Liver (tissue), 9 donors: ENCODE measurements around the gene ODF2. TPM values are rescaled to one million over a fixed set of nuclear protein-coding genes. Genes with fewer than 3 reads are reported as not detected.

ENCODE experiments used
- DNase-seq: peaks from one replicate; pipeline ENCODE4 v3.0.0-alpha.2; 2017; ENCODE audit warnings: low spot score
- H3K27ac ChIP-seq, 2 donors: one replicate each; pipeline ENCODE4 v1.7.0; 2013; ENCODE audit warnings: inconsistent platforms in 2 of 2, low read length in 2 of 2, control low read depth in 1 of 2, low read depth in 1 of 2, mild to moderate bottlenecking in 1 of 2
- H3K27me3 ChIP-seq, 4 donors: one replicate each; pipeline versions ENCODE4 v1.6.1 to v1.7.0; 2013; ENCODE audit warnings: low read length in 3 of 4, inconsistent platforms in 1 of 4, mild to moderate bottlenecking in 1 of 4, moderate library complexity in 1 of 4; ENCODE audit not compliant: control insufficient read depth in 4 of 4, insufficient read depth in 4 of 4
- H3K36me3 ChIP-seq, 4 donors: one replicate each; pipeline versions ENCODE4 v1.6.1 to v1.7.0; 2013; ENCODE audit warnings: low read length in 3 of 4, mild to moderate bottlenecking in 3 of 4, low read depth in 1 of 4, moderate library complexity in 1 of 4; ENCODE audit not compliant: control insufficient read depth in 4 of 4, insufficient read depth in 3 of 4
- H3K4me1 ChIP-seq, 4 donors: one replicate each; pipeline versions ENCODE4 v1.6.1 to v1.7.0; 2013; ENCODE audit warnings: low read length in 3 of 4, mild to moderate bottlenecking in 3 of 4, moderate library complexity in 1 of 4; ENCODE audit not compliant: control insufficient read depth in 4 of 4, insufficient read depth in 4 of 4
- H3K4me3 ChIP-seq, 3 donors: one replicate each; pipeline versions ENCODE4 v1.6.1 to v1.7.0; 2013; ENCODE audit warnings: low read length in 3 of 3, control low read depth in 1 of 3, low read depth in 1 of 3, mild to moderate bottlenecking in 1 of 3
- H3K9ac ChIP-seq, 2 donors: one replicate each; pipeline ENCODE4 v1.7.0; 2013; ENCODE audit warnings: low read length in 2 of 2, mild to moderate bottlenecking in 2 of 2, moderate library complexity in 2 of 2, control low read depth in 1 of 2, low read depth in 1 of 2
- H3K9me3 ChIP-seq, 4 donors: one replicate each; pipeline versions ENCODE4 v1.6.1 to v1.7.0; 2013; ENCODE audit warnings: low read length in 3 of 4; ENCODE audit not compliant: control insufficient read depth in 4 of 4
- EGR1 ChIP-seq, 2 donors: IDR thresholded peaks; 2 replicates each; pipeline ENCODE4 v1.6.1; 2016 to 2018; ENCODE audit warnings: antibody characterized with exemption in 2 of 2, low read depth in 2 of 2
- FOXA1 ChIP-seq: IDR thresholded peaks from 2 replicates; pipeline ENCODE4 v1.6.1; 2016; ENCODE audit warnings: antibody characterized with exemption
- FOXA2 ChIP-seq: IDR thresholded peaks from 2 replicates; pipeline ENCODE4 v1.6.1; 2016; ENCODE audit warnings: antibody characterized with exemption
- GABPA ChIP-seq, 2 donors: IDR thresholded peaks in 1 of 2; conservative IDR thresholded peaks in 1 of 2; 2 replicates each; pipeline ENCODE4 v1.6.1; 2016; ENCODE audit warnings: antibody characterized with exemption in 2 of 2, mild to moderate bottlenecking in 1 of 2, moderate library complexity in 1 of 2
- HNF4A ChIP-seq, 2 donors: conservative IDR thresholded peaks; 2 replicates each; pipeline ENCODE4 v1.6.1; 2016; ENCODE audit warnings: antibody characterized with exemption in 2 of 2, mild to moderate bottlenecking in 2 of 2
- HNF4G ChIP-seq: IDR thresholded peaks from 2 replicates; pipeline ENCODE4 v1.6.1; 2016; ENCODE audit warnings: antibody characterized with exemption
- JUND ChIP-seq, 2 donors: IDR thresholded peaks; 2 replicates each; pipeline ENCODE4 v1.6.1; 2016; ENCODE audit warnings: antibody characterized with exemption in 2 of 2
- NR2F2 ChIP-seq: IDR thresholded peaks from 2 replicates; pipeline ENCODE4 v1.6.1; 2016; ENCODE audit warnings: antibody characterized with exemption
- RAD21 ChIP-seq, 2 donors: IDR thresholded peaks; 2 replicates each; pipeline ENCODE4 v1.6.1; 2016; ENCODE audit warnings: antibody characterized with exemption in 2 of 2, mild to moderate bottlenecking in 2 of 2
- RXRA ChIP-seq, 2 donors: IDR thresholded peaks; 2 replicates each; pipeline ENCODE4 v1.6.1; 2017 to 2018; ENCODE audit warnings: antibody characterized with exemption in 2 of 2, mild to moderate bottlenecking in 1 of 2
- SP1 ChIP-seq: IDR thresholded peaks from 2 replicates; pipeline ENCODE4 v1.6.1; 2018; ENCODE audit warnings: antibody characterized with exemption, mild to moderate bottlenecking
- TAF1 ChIP-seq: conservative IDR thresholded peaks from 2 replicates; pipeline ENCODE4 v1.6.1; 2016; ENCODE audit warnings: antibody characterized with exemption, mild to moderate bottlenecking
- YY1 ChIP-seq: IDR thresholded peaks from 2 replicates; pipeline ENCODE4 v1.6.1; 2016; ENCODE audit warnings: antibody characterized with exemption, mild to moderate bottlenecking
- whole genome bisulfite sequencing: extraction: QIAGEN DNeasy Blood & Tissue Kit; methylation state at CpG from one replicate; pipeline ENCODE4 v1.1.7; 2013; 5-methylcytosine and 5-hydroxymethylcytosine counted together
- polyA plus RNA-seq, 2 donors: library from polyadenylated mRNA; stranded (reverse) in 1 of 2; unstranded in 1 of 2; fragments of 200-250 nt in 1 of 2; fragments of >200 nt in 1 of 2; fragmentation: Nextera tagmentation in 1 of 2; extraction: Ambion mirVana in 1 of 2; gene quantifications; one replicate each; pipeline versions ENCODE4 v1.2.1 to v1.2.3, GENCODE V29; 2013 to 2015
- total RNA-seq, 2 donors: library from RNA; depleted of rRNA; stranded (reverse); fragments of >200 nt; gene quantifications; one replicate each; pipeline ENCODE4 v1.2.3, GENCODE V29; 2014
- TF ChIP-seq, protein P1 (sequence below): fragments of 150-350 bp; IDR thresholded peaks from 2 replicates; pipeline ENCODE4 v1.5.1; 2017; ENCODE audit warnings: improper control_type of control experiment, low read depth, low read length; ENCODE audit not compliant: missing input control
- TF ChIP-seq, protein P2 (sequence below): IDR thresholded peaks from 2 replicates; pipeline ENCODE4 v1.6.1; 2016; ENCODE audit warnings: antibody characterized with exemption
- TF ChIP-seq, protein P3 (sequence below): IDR thresholded peaks from 2 replicates; pipeline ENCODE4 v1.6.1; 2016; ENCODE audit warnings: antibody characterized with exemption
- TF ChIP-seq, protein P4 (sequence below): IDR thresholded peaks from 2 replicates; pipeline ENCODE4 v1.6.1; 2016; ENCODE audit warnings: antibody characterized with exemption, mild to moderate bottlenecking
- TF ChIP-seq, protein P5 (sequence below): IDR thresholded peaks from 2 replicates; pipeline ENCODE4 v1.6.1; 2016; ENCODE audit warnings: antibody characterized with exemption
- donor health status: healthy.
- donor health status: healthy.
- donor health status: healthy.
- donor health status: healthy.
- donor health status: healthy.

Gene ODF2
- total and polyA plus RNA-seq, 4 donors, result 5.7 to 21.8 (median 16.7) TPM

DNA sequence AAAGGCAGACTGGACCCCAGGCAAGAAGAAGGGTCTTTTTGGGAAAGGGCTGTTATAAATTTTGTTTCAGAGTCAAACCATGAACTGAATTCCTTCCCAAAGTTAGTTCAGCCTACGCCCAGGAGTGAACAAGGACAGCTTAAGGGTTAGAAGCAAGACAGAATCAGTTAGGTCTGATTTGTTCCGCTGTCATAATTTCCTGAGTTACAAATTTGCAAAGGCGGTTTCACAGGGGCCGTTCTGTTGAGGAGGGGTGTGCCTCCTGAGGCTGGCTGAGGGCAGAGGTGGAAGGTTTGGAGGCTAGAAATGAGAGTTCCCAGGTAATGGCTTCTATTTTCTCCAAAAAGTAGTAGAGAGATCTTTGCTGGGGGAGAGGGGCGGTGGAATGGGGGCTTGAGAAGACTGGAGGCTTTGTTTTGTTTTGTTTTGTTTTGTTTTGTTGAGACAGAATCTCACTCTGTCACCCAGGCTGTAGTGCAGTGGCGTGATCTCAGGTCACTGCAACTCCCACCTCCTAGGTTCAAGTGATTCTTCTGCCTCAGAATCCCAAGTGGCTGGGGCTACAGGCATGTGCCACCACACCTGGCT is 39.3 kb upstream of the ODF2 start:
- Histone ChIP-seq H3K9ac (no peak overlapping the region), H3K4me3 (no peak overlapping the region), H3K4me1 (peaks cover 2 to 23% (median 12%) of the 10 kb centered on the region in 4 donors), H3K9me3 (no peaks in the 10 kb centered on the region), H3K27me3 (peaks cover 0 to 7% (median 4%) of the 10 kb centered on the region in 4 donors), H3K27ac (no peak overlapping the region), H3K36me3 (no peaks in the 10 kb centered on the region)
- TF ChIP-seq RXRA (IDR thresholded peaks at IDR 0.05) (no peak), HNF4G (no peak), FOXA2 (no peak), JUND (IDR thresholded peaks at IDR 0.05) (no peak), NR2F2 (no peak), EGR1 (IDR thresholded peaks at IDR 0.05; ENCODE audit: low read depth in 2 of 2) (no peak)
- TF ChIP-seq, protein P1, sequence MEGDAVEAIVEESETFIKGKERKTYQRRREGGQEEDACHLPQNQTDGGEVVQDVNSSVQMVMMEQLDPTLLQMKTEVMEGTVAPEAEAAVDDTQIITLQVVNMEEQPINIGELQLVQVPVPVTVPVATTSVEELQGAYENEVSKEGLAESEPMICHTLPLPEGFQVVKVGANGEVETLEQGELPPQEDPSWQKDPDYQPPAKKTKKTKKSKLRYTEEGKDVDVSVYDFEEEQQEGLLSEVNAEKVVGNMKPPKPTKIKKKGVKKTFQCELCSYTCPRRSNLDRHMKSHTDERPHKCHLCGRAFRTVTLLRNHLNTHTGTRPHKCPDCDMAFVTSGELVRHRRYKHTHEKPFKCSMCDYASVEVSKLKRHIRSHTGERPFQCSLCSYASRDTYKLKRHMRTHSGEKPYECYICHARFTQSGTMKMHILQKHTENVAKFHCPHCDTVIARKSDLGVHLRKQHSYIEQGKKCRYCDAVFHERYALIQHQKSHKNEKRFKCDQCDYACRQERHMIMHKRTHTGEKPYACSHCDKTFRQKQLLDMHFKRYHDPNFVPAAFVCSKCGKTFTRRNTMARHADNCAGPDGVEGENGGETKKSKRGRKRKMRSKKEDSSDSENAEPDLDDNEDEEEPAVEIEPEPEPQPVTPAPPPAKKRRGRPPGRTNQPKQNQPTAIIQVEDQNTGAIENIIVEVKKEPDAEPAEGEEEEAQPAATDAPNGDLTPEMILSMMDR, result no peak
- no peak for DNase-seq
- 65% methylated on average over 6 of the region's 6 CpGs for WGBS

DNA sequence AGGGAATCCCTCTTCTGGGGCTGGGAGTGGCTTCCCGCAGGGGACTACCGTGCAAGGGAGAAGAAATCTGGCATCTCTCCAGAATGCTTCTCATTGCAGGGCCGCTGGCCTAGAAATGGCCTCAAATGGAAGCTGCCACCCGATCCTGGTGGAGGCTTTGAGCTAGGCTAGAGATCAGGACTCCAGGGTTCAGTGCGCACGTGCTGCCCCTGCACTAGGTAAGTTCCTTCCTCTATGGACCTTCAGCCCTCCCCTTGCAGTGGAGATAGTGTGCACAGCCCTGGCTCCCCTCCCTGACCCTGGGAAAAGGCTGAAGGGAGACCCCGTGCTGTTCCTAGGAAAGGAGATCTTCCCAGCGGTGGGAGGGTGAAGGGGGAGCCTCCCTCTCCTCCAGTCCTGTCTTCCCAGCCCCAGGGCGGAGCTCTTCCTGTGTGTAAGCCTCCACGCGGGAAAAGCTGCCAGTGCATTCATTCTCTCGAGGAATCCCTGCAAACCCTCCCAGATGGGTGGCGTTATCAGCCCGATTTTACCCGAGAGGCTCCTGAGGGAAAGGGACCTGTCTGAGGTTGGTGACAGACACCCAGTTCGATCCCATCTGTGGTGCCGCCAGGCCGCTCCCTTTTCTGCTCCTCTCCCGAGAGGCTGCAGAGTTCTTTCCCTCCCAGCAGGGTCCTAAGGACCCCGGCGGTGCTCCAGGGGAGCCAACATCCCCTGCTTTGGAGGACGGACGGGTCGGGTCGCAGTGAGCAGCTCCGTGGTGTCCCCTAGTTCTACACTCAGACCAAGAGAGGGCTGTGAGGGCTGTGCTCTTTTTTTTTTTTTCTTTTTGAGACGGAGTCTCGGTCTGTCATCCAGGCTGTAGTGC is 36.5 kb upstream of the ODF2 start:
- H3K27me3 ChIP-seq, result peaks cover 0 to 7% (median 3%) of the 10 kb centered on the region in 4 donors
- no peak overlapping the region for H3K27ac ChIP-seq
- H3K36me3 ChIP-seq, result no peaks in the 10 kb centered on the region
- H3K9ac ChIP-seq, result no peak overlapping the region
- H3K9me3 ChIP-seq, result no peaks in the 10 kb centered on the region
- peaks cover 2 to 23% (median 12%) of the 10 kb centered on the region in 4 donors for H3K4me1 ChIP-seq
- no peak overlapping the region for H3K4me3 ChIP-seq
- no peak for DNase-seq
- TF ChIP-seq, protein P2, sequence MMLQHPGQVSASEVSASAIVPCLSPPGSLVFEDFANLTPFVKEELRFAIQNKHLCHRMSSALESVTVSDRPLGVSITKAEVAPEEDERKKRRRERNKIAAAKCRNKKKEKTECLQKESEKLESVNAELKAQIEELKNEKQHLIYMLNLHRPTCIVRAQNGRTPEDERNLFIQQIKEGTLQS, result no peak
- TF ChIP-seq, protein P3, sequence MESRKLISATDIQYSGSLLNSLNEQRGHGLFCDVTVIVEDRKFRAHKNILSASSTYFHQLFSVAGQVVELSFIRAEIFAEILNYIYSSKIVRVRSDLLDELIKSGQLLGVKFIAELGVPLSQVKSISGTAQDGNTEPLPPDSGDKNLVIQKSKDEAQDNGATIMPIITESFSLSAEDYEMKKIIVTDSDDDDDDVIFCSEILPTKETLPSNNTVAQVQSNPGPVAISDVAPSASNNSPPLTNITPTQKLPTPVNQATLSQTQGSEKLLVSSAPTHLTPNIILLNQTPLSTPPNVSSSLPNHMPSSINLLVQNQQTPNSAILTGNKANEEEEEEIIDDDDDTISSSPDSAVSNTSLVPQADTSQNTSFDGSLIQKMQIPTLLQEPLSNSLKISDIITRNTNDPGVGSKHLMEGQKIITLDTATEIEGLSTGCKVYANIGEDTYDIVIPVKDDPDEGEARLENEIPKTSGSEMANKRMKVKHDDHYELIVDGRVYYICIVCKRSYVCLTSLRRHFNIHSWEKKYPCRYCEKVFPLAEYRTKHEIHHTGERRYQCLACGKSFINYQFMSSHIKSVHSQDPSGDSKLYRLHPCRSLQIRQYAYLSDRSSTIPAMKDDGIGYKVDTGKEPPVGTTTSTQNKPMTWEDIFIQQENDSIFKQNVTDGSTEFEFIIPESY, result no peak
- TF ChIP-seq GABPA (IDR thresholded peaks at IDR 0.05 in 1 of 2, conservative IDR thresholded peaks at IDR 0.05 in 1 of 2), result no peak
- TF ChIP-seq HNF4G, result no peak
- no peak for TF ChIP-seq EGR1 (IDR thresholded peaks at IDR 0.05; ENCODE audit: low read depth in 2 of 2)
- no peak for TF ChIP-seq HNF4A (conservative IDR thresholded peaks at IDR 0.05)
- TF ChIP-seq, protein P4, sequence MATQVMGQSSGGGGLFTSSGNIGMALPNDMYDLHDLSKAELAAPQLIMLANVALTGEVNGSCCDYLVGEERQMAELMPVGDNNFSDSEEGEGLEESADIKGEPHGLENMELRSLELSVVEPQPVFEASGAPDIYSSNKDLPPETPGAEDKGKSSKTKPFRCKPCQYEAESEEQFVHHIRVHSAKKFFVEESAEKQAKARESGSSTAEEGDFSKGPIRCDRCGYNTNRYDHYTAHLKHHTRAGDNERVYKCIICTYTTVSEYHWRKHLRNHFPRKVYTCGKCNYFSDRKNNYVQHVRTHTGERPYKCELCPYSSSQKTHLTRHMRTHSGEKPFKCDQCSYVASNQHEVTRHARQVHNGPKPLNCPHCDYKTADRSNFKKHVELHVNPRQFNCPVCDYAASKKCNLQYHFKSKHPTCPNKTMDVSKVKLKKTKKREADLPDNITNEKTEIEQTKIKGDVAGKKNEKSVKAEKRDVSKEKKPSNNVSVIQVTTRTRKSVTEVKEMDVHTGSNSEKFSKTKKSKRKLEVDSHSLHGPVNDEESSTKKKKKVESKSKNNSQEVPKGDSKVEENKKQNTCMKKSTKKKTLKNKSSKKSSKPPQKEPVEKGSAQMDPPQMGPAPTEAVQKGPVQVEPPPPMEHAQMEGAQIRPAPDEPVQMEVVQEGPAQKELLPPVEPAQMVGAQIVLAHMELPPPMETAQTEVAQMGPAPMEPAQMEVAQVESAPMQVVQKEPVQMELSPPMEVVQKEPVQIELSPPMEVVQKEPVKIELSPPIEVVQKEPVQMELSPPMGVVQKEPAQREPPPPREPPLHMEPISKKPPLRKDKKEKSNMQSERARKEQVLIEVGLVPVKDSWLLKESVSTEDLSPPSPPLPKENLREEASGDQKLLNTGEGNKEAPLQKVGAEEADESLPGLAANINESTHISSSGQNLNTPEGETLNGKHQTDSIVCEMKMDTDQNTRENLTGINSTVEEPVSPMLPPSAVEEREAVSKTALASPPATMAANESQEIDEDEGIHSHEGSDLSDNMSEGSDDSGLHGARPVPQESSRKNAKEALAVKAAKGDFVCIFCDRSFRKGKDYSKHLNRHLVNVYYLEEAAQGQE, result no peak
- TF ChIP-seq RXRA (IDR thresholded peaks at IDR 0.05), result no peak
- no peak for TF ChIP-seq JUND (IDR thresholded peaks at IDR 0.05)
- TF ChIP-seq RAD21 (IDR thresholded peaks at IDR 0.05), result no peak
- no peak for TF ChIP-seq FOXA1
- TF ChIP-seq, protein P5, sequence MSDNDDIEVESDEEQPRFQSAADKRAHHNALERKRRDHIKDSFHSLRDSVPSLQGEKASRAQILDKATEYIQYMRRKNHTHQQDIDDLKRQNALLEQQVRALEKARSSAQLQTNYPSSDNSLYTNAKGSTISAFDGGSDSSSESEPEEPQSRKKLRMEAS, result no peak
- TF ChIP-seq, protein P1, result no peak
- TF ChIP-seq TAF1, result no peak
- no peak for TF ChIP-seq NR2F2
- no peak for TF ChIP-seq SP1
- no peak for TF ChIP-seq YY1
- 9% methylated on average over 28 of the region's 28 CpGs for WGBS
